ENCODE measurements around the gene ITGA1. TPM values are rescaled to one million over a fixed set of nuclear protein-coding genes. Genes with fewer than 3 reads are reported as not detected.

Gene ITGA1
- polyA plus RNA-seq, 2 donors = 5.3 to 7.7 TPM

GRCh38 chr5:52996979-52997378 lies 209.3 kb downstream of the ITGA1 start:
- Histone ChIP-seq H3K4me1 (ENCODE audit: control insufficient read depth in 2 of 2, insufficient read depth in 2 of 2, low read length in 1 of 2) (no peaks in the 10 kb centered on the region), H3K4me3 (ENCODE audit: low read depth in 1 of 2, low read length in 2 of 2) (no peak overlapping the region), H3K9me3 (ENCODE audit: control insufficient read depth in 2 of 2, insufficient read depth in 1 of 2, low read depth in 1 of 2, low read length in 1 of 2) (no peaks in the 10 kb centered on the region), H3K27ac (ENCODE audit: low read depth in 2 of 2, low read length in 1 of 2) (no peak overlapping the region), H3K36me3 (ENCODE audit: control insufficient read depth in 2 of 2, insufficient read depth in 2 of 2, low read length in 1 of 2) (no peaks in the 10 kb centered on the region), H3K27me3 (ENCODE audit: control insufficient read depth in 1 of 2, insufficient read depth in 2 of 2, low read length in 2 of 2) (no peaks in the 10 kb centered on the region)
- WGBS, 2 donors = 42 to 61% methylated on average over 1 of the region's 1 CpG

GRCh38 chr5:52997424-52997823 lies 209.7 kb downstream of the ITGA1 start:
- Histone ChIP-seq H3K4me1 (ENCODE audit: control insufficient read depth in 2 of 2, insufficient read depth in 2 of 2, low read length in 1 of 2) (no peaks in the 10 kb centered on the region), H3K36me3 (ENCODE audit: control insufficient read depth in 2 of 2, insufficient read depth in 2 of 2, low read length in 1 of 2) (no peaks in the 10 kb centered on the region), H3K27ac (ENCODE audit: low read depth in 2 of 2, low read length in 1 of 2) (peak overlapping the region in 1 of 2 donors; percentile 9), H3K4me3 (ENCODE audit: low read depth in 1 of 2, low read length in 2 of 2) (no peak overlapping the region), H3K9me3 (ENCODE audit: control insufficient read depth in 2 of 2, insufficient read depth in 1 of 2, low read depth in 1 of 2, low read length in 1 of 2) (no peaks in the 10 kb centered on the region), H3K27me3 (ENCODE audit: control insufficient read depth in 1 of 2, insufficient read depth in 2 of 2, low read length in 2 of 2) (no peaks in the 10 kb centered on the region)
- 32 to 37% methylated on average over 6 of the region's 6 CpGs for whole genome bisulfite sequencing, 2 donors

- Histone ChIP-seq H3K27me3 (ENCODE audit: control insufficient read depth in 1 of 2, insufficient read depth in 2 of 2, low read length in 2 of 2) (no peaks in the 10 kb centered on the region), H3K27ac (ENCODE audit: low read depth in 2 of 2, low read length in 1 of 2) (no peak overlapping the region)
Observed at GRCh38 chr5:52998552-52999313, 211.0 kb downstream of the ITGA1 start.

GRCh38 chr5:52999344-52999949 lies 211.7 kb downstream of the ITGA1 start:
- Histone ChIP-seq H3K9me3 (ENCODE audit: control insufficient read depth in 2 of 2, insufficient read depth in 1 of 2, low read depth in 1 of 2, low read length in 1 of 2) (no peaks in the 10 kb centered on the region), H3K4me3 (ENCODE audit: low read depth in 1 of 2, low read length in 2 of 2) (no peak overlapping the region), H3K27ac (ENCODE audit: low read depth in 2 of 2, low read length in 1 of 2) (no peak overlapping the region), H3K4me1 (ENCODE audit: control insufficient read depth in 2 of 2, insufficient read depth in 2 of 2, low read length in 1 of 2) (no peaks in the 10 kb centered on the region), H3K36me3 (ENCODE audit: control insufficient read depth in 2 of 2, insufficient read depth in 2 of 2, low read length in 1 of 2) (peaks cover 0 to 2% of the 10 kb centered on the region in 2 donors), H3K27me3 (ENCODE audit: control insufficient read depth in 1 of 2, insufficient read depth in 2 of 2, low read length in 2 of 2) (no peaks in the 10 kb centered on the region)
- WGBS, 2 donors = 76 to 86% methylated on average over 1 of the region's 1 CpG

More at GRCh38 chr5:52998552-52999313, 211.0 kb downstream of the ITGA1 start:
- Histone ChIP-seq H3K9me3 (ENCODE audit: control insufficient read depth in 2 of 2, insufficient read depth in 1 of 2, low read depth in 1 of 2, low read length in 1 of 2) (no peaks in the 10 kb centered on the region), H3K4me3 (ENCODE audit: low read depth in 1 of 2, low read length in 2 of 2) (no peak overlapping the region), H3K36me3 (ENCODE audit: control insufficient read depth in 2 of 2, insufficient read depth in 2 of 2, low read length in 1 of 2) (no peaks in the 10 kb centered on the region), H3K4me1 (ENCODE audit: control insufficient read depth in 2 of 2, insufficient read depth in 2 of 2, low read length in 1 of 2) (no peaks in the 10 kb centered on the region)
- WGBS, 2 donors = 53 to 55% methylated on average over 2 of the region's 2 CpGs

GRCh38 chr5:53001541-53001940 lies 213.8 kb downstream of the ITGA1 start:
- Histone ChIP-seq H3K27ac (ENCODE audit: low read depth in 2 of 2, low read length in 1 of 2) (no peak overlapping the region), H3K4me3 (ENCODE audit: low read depth in 1 of 2, low read length in 2 of 2) (no peak overlapping the region), H3K4me1 (ENCODE audit: control insufficient read depth in 2 of 2, insufficient read depth in 2 of 2, low read length in 1 of 2) (peaks cover 0 to 2% of the 10 kb centered on the region in 2 donors), H3K27me3 (ENCODE audit: control insufficient read depth in 1 of 2, insufficient read depth in 2 of 2, low read length in 2 of 2) (no peaks in the 10 kb centered on the region), H3K9me3 (ENCODE audit: control insufficient read depth in 2 of 2, insufficient read depth in 1 of 2, low read depth in 1 of 2, low read length in 1 of 2) (no peaks in the 10 kb centered on the region), H3K36me3 (ENCODE audit: control insufficient read depth in 2 of 2, insufficient read depth in 2 of 2, low read length in 1 of 2) (peaks cover 0 to 2% of the 10 kb centered on the region in 2 donors)
- WGBS, 2 donors = 95 to 99% methylated on average over 4 of the region's 4 CpGs

- Histone ChIP-seq H3K4me1 (ENCODE audit: control insufficient read depth in 2 of 2, insufficient read depth in 2 of 2, low read length in 1 of 2) (peaks cover 0 to 2% of the 10 kb centered on the region in 2 donors), H3K9me3 (ENCODE audit: control insufficient read depth in 2 of 2, insufficient read depth in 1 of 2, low read depth in 1 of 2, low read length in 1 of 2) (no peaks in the 10 kb centered on the region), H3K27me3 (ENCODE audit: control insufficient read depth in 1 of 2, insufficient read depth in 2 of 2, low read length in 2 of 2) (no peaks in the 10 kb centered on the region), H3K36me3 (ENCODE audit: control insufficient read depth in 2 of 2, insufficient read depth in 2 of 2, low read length in 1 of 2) (peaks cover 0 to 2% of the 10 kb centered on the region in 2 donors), H3K27ac (ENCODE audit: low read depth in 2 of 2, low read length in 1 of 2) (no peak overlapping the region), H3K4me3 (ENCODE audit: low read depth in 1 of 2, low read length in 2 of 2) (no peak overlapping the region)
- WGBS, 2 donors = 59 to 68% methylated on average over 1 of the region's 1 CpG
Observed at GRCh38 chr5:53002491-53002890, 214.8 kb downstream of the ITGA1 start.

- H3K4me3 ChIP-seq (ENCODE audit: low read depth in 1 of 2, low read length in 2 of 2) = no peak overlapping the region
- H3K36me3 ChIP-seq (ENCODE audit: control insufficient read depth in 2 of 2, insufficient read depth in 2 of 2, low read length in 1 of 2) = peaks cover 0 to 2% of the 10 kb centered on the region in 2 donors
- peaks cover 0 to 2% of the 10 kb centered on the region in 2 donors for H3K4me1 ChIP-seq (ENCODE audit: control insufficient read depth in 2 of 2, insufficient read depth in 2 of 2, low read length in 1 of 2)
- H3K9me3 ChIP-seq (ENCODE audit: control insufficient read depth in 2 of 2, insufficient read depth in 1 of 2, low read depth in 1 of 2, low read length in 1 of 2) = no peaks in the 10 kb centered on the region
- 90 to 96% methylated on average over 1 of the region's 1 CpG for WGBS, 2 donors
- no peak overlapping the region for H3K27ac ChIP-seq (ENCODE audit: low read depth in 2 of 2, low read length in 1 of 2)
- H3K27me3 ChIP-seq (ENCODE audit: control insufficient read depth in 1 of 2, insufficient read depth in 2 of 2, low read length in 2 of 2) = no peaks in the 10 kb centered on the region
Observed at GRCh38 chr5:53003144-53003543, 215.4 kb downstream of the ITGA1 start.

GRCh38 chr5:53006911-53007890 lies 219.5 kb downstream of the ITGA1 start:
- H3K36me3 ChIP-seq (ENCODE audit: control insufficient read depth in 2 of 2, insufficient read depth in 2 of 2, low read length in 1 of 2) = peaks cover 0 to 2% of the 10 kb centered on the region in 2 donors
- no peaks in the 10 kb centered on the region for H3K27me3 ChIP-seq (ENCODE audit: control insufficient read depth in 1 of 2, insufficient read depth in 2 of 2, low read length in 2 of 2)
- no peaks in the 10 kb centered on the region for H3K9me3 ChIP-seq (ENCODE audit: control insufficient read depth in 2 of 2, insufficient read depth in 1 of 2, low read depth in 1 of 2, low read length in 1 of 2)
- WGBS, 2 donors = 24 to 43% methylated on average over 4 of the region's 4 CpGs
- H3K4me1 ChIP-seq (ENCODE audit: control insufficient read depth in 2 of 2, insufficient read depth in 2 of 2, low read length in 1 of 2) = peaks cover 0 to 2% of the 10 kb centered on the region in 2 donors
- no peak overlapping the region for H3K4me3 ChIP-seq (ENCODE audit: low read depth in 1 of 2, low read length in 2 of 2)
- peak overlapping the region in 1 of 2 donors; percentile 55 for H3K27ac ChIP-seq (ENCODE audit: low read depth in 2 of 2, low read length in 1 of 2)

GRCh38 chr5:53008751-53009150 lies 221.0 kb downstream of the ITGA1 start:
- Histone ChIP-seq H3K27me3 (ENCODE audit: control insufficient read depth in 1 of 2, insufficient read depth in 2 of 2, low read length in 2 of 2) (no peaks in the 10 kb centered on the region), H3K4me1 (ENCODE audit: control insufficient read depth in 2 of 2, insufficient read depth in 2 of 2, low read length in 1 of 2) (peaks cover 0 to 2% of the 10 kb centered on the region in 2 donors), H3K27ac (ENCODE audit: low read depth in 2 of 2, low read length in 1 of 2) (no peak overlapping the region), H3K9me3 (ENCODE audit: control insufficient read depth in 2 of 2, insufficient read depth in 1 of 2, low read depth in 1 of 2, low read length in 1 of 2) (no peaks in the 10 kb centered on the region), H3K36me3 (ENCODE audit: control insufficient read depth in 2 of 2, insufficient read depth in 2 of 2, low read length in 1 of 2) (peaks cover 0 to 2% of the 10 kb centered on the region in 2 donors), H3K4me3 (ENCODE audit: low read depth in 1 of 2, low read length in 2 of 2) (no peak overlapping the region)
- WGBS, 2 donors = 32 to 40% methylated on average over 1 of the region's 1 CpG
